Activated CD4-positive, alpha-beta T cell treated with anti-CD3 and anti-CD28 coated beads, Interleukin-2, amount 50 U/mL, for 48 hours (primary cell): ENCODE data around the gene MAGI2.

Experiments used
- DNase-seq, 2 experiments: peaks; one replicate each; pipeline ENCODE4 v3.0.0-alpha.2; 2020

MAGI2 gene

GRCh38 chr7:78769481-78770101 lies 683.9 kb downstream of the MAGI2 start:
- DNase-seq: no peak

- no peak for DNase-seq
These were observed 684.6 kb downstream of the MAGI2 start for GRCh38 chr7:78768859-78769258.

GRCh38 chr7:78765943-78766729 lies 687.3 kb downstream of the MAGI2 start:
- DNase-seq: no peak

GRCh38 chr7:78764571-78764970 lies 688.9 kb downstream of the MAGI2 start:
- no peak for DNase-seq

GRCh38 chr7:78762625-78763024 lies 690.8 kb downstream of the MAGI2 start:
- no peak for DNase-seq

GRCh38 chr7:78760620-78761355 lies 692.7 kb downstream of the MAGI2 start:
- DNase-seq: no peak

GRCh38 chr7:78752554-78752953 lies 700.9 kb downstream of the MAGI2 start:
- DNase-seq: no peak

- DNase-seq: no peak
These were observed 702.2 kb downstream of the MAGI2 start for GRCh38 chr7:78751253-78751652.

GRCh38 chr7:78749052-78749746 lies 704.3 kb downstream of the MAGI2 start:
- DNase-seq: no peak

GRCh38 chr7:78747592-78747991 lies 705.9 kb downstream of the MAGI2 start:
- DNase-seq: no peak

GRCh38 chr7:78746301-78746700 lies 707.2 kb downstream of the MAGI2 start:
- no peak for DNase-seq

GRCh38 chr7:78742694-78743093 lies 710.8 kb downstream of the MAGI2 start:
- no peak for DNase-seq

- DNase-seq: no peak
These were observed 716.9 kb downstream of the MAGI2 start for GRCh38 chr7:78736548-78736947.

GRCh38 chr7:78734626-78735025 lies 718.8 kb downstream of the MAGI2 start:
- no peak for DNase-seq

- no peak for DNase-seq
These were observed 733.4 kb downstream of the MAGI2 start for GRCh38 chr7:78720066-78720465.

- no peak for DNase-seq
These were observed 735.3 kb downstream of the MAGI2 start for GRCh38 chr7:78718212-78718611.

GRCh38 chr7:78716876-78717275 lies 736.6 kb downstream of the MAGI2 start:
- DNase-seq: no peak

- DNase-seq: no peak
These were observed 739.1 kb downstream of the MAGI2 start for GRCh38 chr7:78714356-78714755.

- no peak for DNase-seq
These were observed 741.4 kb downstream of the MAGI2 start for GRCh38 chr7:78712111-78712510.

- DNase-seq: no peak
These were observed 743.8 kb downstream of the MAGI2 start for GRCh38 chr7:78709658-78710057.

- DNase-seq: no peak
These were observed 749.0 kb downstream of the MAGI2 start for GRCh38 chr7:78704504-78704903.

GRCh38 chr7:78703391-78703790 lies 750.1 kb downstream of the MAGI2 start:
- no peak for DNase-seq

- no peak for DNase-seq
These were observed 750.7 kb downstream of the MAGI2 start for GRCh38 chr7:78702770-78703169.
